HG03520 (cell line): ENCODE results near the gene CAPN3.

Experiments used
- ATAC-seq: cut with Tn5 transposase; IDR thresholded peaks from one replicate; pipeline ENCODE4 v1.9.1; 2021; ENCODE audit warnings: mild to moderate bottlenecking, moderate library complexity; ENCODE audit not compliant: unreplicated experiment

CAPN3 gene

GRCh38 chr15:42449770-42450424 lies 90.6 kb downstream of the CAPN3 start:
- no peak for ATAC-seq

- no peak for ATAC-seq
These were observed 91.1 kb downstream of the CAPN3 start for GRCh38 chr15:42450425-42450790.

- ATAC-seq, result no peak
These were observed 94.5 kb downstream of the CAPN3 start for GRCh38 chr15:42453826-42454225.

GRCh38 chr15:42456531-42456930 lies 97.2 kb downstream of the CAPN3 start:
- ATAC-seq, result no peak

- ATAC-seq, result no peak
These were observed 97.7 kb downstream of the CAPN3 start for GRCh38 chr15:42456971-42457370.

GRCh38 chr15:42457445-42458442 lies 98.4 kb downstream of the CAPN3 start:
- peak; percentile 51 for ATAC-seq

- ATAC-seq, result no peak
These were observed 102.0 kb downstream of the CAPN3 start for GRCh38 chr15:42461261-42461660.
